Hindlimb muscle (tissue), 1 donor: ENCODE results near the gene WNT7B. TPM values are rescaled to one million over a fixed set of nuclear protein-coding genes. Genes with fewer than 3 reads are reported as not detected.

Source experiments
- polyA plus RNA-seq: library from polyadenylated mRNA; unstranded; fragments of 120-200 nt; gene quantifications from one replicate; pipeline ENCODE4 v1.2.1, GENCODE V29; 2013; ENCODE audit not compliant: insufficient read length

Gene WNT7B
- polyA plus RNA-seq, 1 donor: 0.12 TPM

Other genes with a start within 250 kb of the WNT7B start
- 24.5 TPM for gene PPARA, start 173.4 kb upstream of the WNT7B start, polyA plus RNA-seq